ENCODE results near the gene EIF2AK3. TPM values are rescaled to one million over a fixed set of nuclear protein-coding genes. Genes with fewer than 3 reads are reported as not detected.
"Not testable (repeated sequence)": the region's sequence is repeated elsewhere in the genome, so short reads cannot be mapped to it uniquely, and the experiment has no call there.

EIF2AK3 gene
- total RNA-seq, 2 donors from 2014 or later = 32.4 to 34.1 TPM

DNA sequence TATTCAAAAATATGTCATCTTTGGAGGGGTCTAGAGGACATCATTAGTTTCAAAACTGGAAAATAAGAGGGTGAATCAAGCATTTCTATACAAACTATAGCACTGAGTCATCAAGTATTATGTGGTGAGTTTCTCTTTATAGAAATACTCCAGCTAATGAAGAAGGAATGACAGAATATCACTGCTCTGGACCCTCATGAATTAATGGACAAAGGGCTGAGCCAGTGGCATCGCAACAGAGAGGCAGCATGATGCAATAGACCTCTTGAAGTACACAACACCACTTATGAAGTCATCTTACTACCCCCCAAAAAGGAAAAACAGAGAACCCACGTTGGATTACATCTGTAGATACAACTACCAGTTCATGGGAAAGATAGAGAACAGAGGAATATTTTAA is 27.4 kb upstream of the EIF2AK3 start:
- no peaks in the 10 kb centered on the region for H3K27me3 Mint-ChIP-seq
- no peaks in the 10 kb centered on the region for H3K9me3 Mint-ChIP-seq
- DNase-seq (ENCODE audit: low spot score) (no peak), ATAC-seq (no peak)
- no peak overlapping the region for H3K27ac Mint-ChIP-seq
- H3K4me3 Mint-ChIP-seq = no peak overlapping the region
- H3K36me3 Mint-ChIP-seq = no peaks in the 10 kb centered on the region
- peaks cover 4 to 9% of the 10 kb centered on the region in 2 donors for H3K4me1 Mint-ChIP-seq (ENCODE audit: low read depth in 2 of 2)

DNA sequence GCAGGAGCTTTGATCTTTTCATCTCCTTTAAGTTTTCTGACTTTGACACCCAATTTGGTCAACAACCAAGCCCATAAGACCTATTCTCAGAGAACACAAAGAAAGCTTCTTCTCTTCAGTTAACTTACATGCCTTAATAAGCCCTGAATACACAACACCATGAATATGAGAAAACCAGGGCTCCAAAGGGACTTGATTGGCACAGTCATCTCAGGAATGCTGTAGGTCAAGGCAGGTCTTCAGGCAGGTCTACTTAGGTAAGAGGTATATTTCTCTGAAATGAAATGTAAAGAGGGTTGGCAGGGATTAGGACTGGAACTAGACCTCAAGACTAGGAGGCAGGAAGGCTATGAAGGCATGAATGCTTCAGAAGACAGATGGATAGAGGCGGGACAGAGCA is 24.4 kb upstream of the EIF2AK3 start:
- H3K27ac Mint-ChIP-seq = peak overlapping the region in 1 of 2 donors; percentile 21
- DNase-seq (ENCODE audit: low spot score) (no peak), ATAC-seq (no peak)
- no peaks in the 10 kb centered on the region for H3K9me3 Mint-ChIP-seq
- no peak overlapping the region for H3K4me3 Mint-ChIP-seq
- H3K4me1 Mint-ChIP-seq (ENCODE audit: low read depth in 2 of 2) = peaks cover 4 to 9% of the 10 kb centered on the region in 2 donors
- H3K27me3 Mint-ChIP-seq = no peaks in the 10 kb centered on the region
- H3K36me3 Mint-ChIP-seq = no peaks in the 10 kb centered on the region

GRCh38 chr2:88645291-88645882 is 18.1 kb upstream of the EIF2AK3 start:
- not testable (repeated sequence) for ATAC-seq; H3K36me3 Mint-ChIP-seq; DNase-seq (ENCODE audit: low spot score); H3K9me3 Mint-ChIP-seq; H3K27me3 Mint-ChIP-seq; H3K4me3 Mint-ChIP-seq
- Mint-ChIP-seq H3K27ac (peak overlapping the region in 1 of 2 donors; percentile 27), H3K4me1 (ENCODE audit: low read depth in 2 of 2) (peaks cover 28 to 33% of the 10 kb centered on the region in 2 donors)

- DNase-seq (ENCODE audit: low spot score) = no peak
- ATAC-seq = no peak
- Mint-ChIP-seq H3K4me3 (peak overlapping the region; percentile 37), H3K27ac (peak overlapping the region; percentile 38 to 99), H3K36me3 (peaks cover 9% of the 10 kb centered on the region), H3K9me3 (no peaks in the 10 kb centered on the region), H3K4me1 (ENCODE audit: low read depth in 2 of 2) (peaks cover 58 to 59% of the 10 kb centered on the region in 2 donors), H3K27me3 (no peaks in the 10 kb centered on the region)
These were observed 15.0 kb upstream of the EIF2AK3 start for GRCh38 chr2:88642278-88642677.

DNA sequence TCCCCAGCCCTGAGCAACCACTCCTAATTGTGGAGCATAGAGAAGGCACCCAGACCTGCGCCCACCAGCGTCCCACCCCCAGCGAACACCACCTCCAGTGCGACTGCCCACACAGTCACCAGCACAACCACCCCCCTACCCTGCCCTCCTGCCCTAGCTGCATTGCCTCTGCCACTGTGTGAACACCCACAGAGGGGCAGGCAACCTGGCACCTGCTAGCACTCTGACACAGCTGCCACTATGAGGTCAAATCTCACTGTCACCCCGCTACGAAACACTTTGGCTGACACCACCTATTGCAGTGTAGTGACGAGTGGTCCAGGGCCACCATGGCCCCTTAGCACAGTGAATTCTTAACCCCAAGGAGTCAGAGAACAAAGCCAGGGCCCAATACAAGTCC is 14.1 kb upstream of the EIF2AK3 start:
- H3K36me3 Mint-ChIP-seq = peaks cover 9% of the 10 kb centered on the region
- ATAC-seq (peak; percentile 17 to 52), DNase-seq (ENCODE audit: low spot score) (no peak)
- H3K9me3 Mint-ChIP-seq = no peaks in the 10 kb centered on the region
- peak overlapping the region; percentile 91 to 99 for H3K27ac Mint-ChIP-seq
- H3K27me3 Mint-ChIP-seq = no peaks in the 10 kb centered on the region
- H3K4me1 Mint-ChIP-seq (ENCODE audit: low read depth in 2 of 2) = peaks cover 65 to 67% of the 10 kb centered on the region in 2 donors
- H3K4me3 Mint-ChIP-seq = peak overlapping the region; percentile 26

DNA sequence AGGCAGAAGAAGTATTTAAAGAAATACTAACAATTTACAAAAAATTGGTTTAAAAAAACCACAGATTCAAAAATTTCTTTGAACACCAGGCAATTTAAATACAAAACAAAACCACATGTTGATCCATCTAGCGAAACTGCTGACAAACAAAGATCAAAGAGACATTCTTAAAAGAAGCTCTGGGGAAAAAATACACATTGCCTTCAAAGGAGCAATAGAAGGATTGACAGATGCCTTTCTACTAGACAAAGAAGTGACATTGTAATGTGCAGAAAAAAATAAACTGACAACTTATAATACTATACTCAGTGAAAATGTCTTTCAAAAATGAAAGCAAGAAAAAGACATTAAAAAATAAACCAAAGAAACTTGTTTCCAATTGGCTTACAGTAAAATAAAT is 12.6 kb upstream of the EIF2AK3 start:
- no peaks in the 10 kb centered on the region for H3K9me3 Mint-ChIP-seq
- ATAC-seq (no peak), DNase-seq (ENCODE audit: low spot score) (no peak)
- H3K27me3 Mint-ChIP-seq = no peaks in the 10 kb centered on the region
- peak overlapping the region; percentile 91 to 99 for H3K27ac Mint-ChIP-seq
- peaks cover 9% of the 10 kb centered on the region for H3K36me3 Mint-ChIP-seq
- H3K4me3 Mint-ChIP-seq = peak overlapping the region; percentile 89
- peaks cover 63 to 70% of the 10 kb centered on the region in 2 donors for H3K4me1 Mint-ChIP-seq (ENCODE audit: low read depth in 2 of 2)

DNA sequence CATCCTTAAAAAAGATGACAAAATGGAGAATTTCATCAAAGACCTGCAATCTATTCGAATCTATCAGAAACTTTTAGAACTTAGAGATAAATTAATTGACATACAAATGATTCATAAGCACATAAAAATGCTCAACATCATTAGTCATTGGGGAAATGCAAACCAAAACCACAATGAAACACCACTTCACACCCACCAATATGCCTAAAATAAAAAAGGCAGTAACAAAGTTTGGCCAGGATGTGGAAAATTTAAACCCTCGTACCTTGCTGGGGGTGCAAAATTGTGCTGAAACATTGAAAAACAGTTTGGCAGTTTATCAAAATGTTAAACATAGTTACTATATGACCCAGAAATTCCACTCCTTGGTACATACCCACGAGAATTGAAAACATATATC is 11.5 kb upstream of the EIF2AK3 start:
- Mint-ChIP-seq H3K4me1 (ENCODE audit: low read depth in 2 of 2) (peaks cover 58 to 62% of the 10 kb centered on the region in 2 donors), H3K27ac (peak overlapping the region; percentile 91 to 99), H3K9me3 (no peaks in the 10 kb centered on the region), H3K27me3 (no peaks in the 10 kb centered on the region), H3K36me3 (peaks cover 9% of the 10 kb centered on the region), H3K4me3 (peak overlapping the region; percentile 89)
- peak; percentile 71 for DNase-seq (ENCODE audit: low spot score)
- peak; percentile 77 to 87 for ATAC-seq

DNA sequence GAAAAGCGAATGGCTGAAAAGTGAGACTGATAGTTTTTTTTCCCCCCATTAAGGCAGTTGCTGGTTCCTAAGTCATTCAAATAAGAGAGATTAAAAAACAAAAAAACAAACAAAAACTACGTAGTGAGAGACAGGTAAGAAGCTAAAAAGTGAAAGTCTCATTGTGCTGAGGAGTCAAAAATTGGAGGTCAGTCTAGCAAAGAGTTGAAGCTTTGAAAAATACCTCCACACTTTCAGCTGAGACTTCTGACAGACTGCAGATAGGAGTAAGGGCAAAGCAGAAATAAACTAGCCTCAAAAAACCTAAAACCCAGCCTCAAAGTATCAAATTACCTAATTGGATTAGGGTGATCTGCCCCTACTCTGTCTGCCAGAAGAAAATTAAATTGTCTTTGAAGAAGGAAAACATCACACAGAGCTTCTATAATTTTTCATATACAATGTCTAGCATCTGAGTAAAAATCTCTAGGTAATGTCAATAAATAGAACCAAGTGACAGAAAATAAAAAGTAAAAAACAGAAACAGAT is 10.9 kb upstream of the EIF2AK3 start:
- Mint-ChIP-seq H3K4me1 (ENCODE audit: low read depth in 2 of 2) (peaks cover 57 to 60% of the 10 kb centered on the region in 2 donors), H3K36me3 (peaks cover 9% of the 10 kb centered on the region), H3K4me3 (peak overlapping the region; percentile 89), H3K9me3 (no peaks in the 10 kb centered on the region), H3K27ac (peak overlapping the region; percentile 91 to 99), H3K27me3 (no peaks in the 10 kb centered on the region)
- DNase-seq (ENCODE audit: low spot score) (no peak), ATAC-seq (no peak)

- no peaks in the 10 kb centered on the region for H3K9me3 Mint-ChIP-seq
- no peaks in the 10 kb centered on the region for H3K27me3 Mint-ChIP-seq
- peaks cover 50 to 55% of the 10 kb centered on the region in 2 donors for H3K4me1 Mint-ChIP-seq (ENCODE audit: low read depth in 2 of 2)
- no peak for DNase-seq (ENCODE audit: low spot score)
- peak overlapping the region; percentile 91 to 99 for H3K27ac Mint-ChIP-seq
- peaks cover 9% of the 10 kb centered on the region for H3K36me3 Mint-ChIP-seq
- peak in 1 of 2 donors; percentile 32 for ATAC-seq
- peak overlapping the region; percentile 89 for H3K4me3 Mint-ChIP-seq
These were observed 10.2 kb upstream of the EIF2AK3 start for GRCh38 chr2:88637464-88637863.

- no peak for ATAC-seq
- H3K27ac Mint-ChIP-seq = peak overlapping the region in 1 of 2 donors; percentile 22
- no peaks in the 10 kb centered on the region for H3K27me3 Mint-ChIP-seq
- H3K4me1 Mint-ChIP-seq (ENCODE audit: low read depth in 2 of 2) = peaks cover 40 to 49% of the 10 kb centered on the region in 2 donors
- no peak overlapping the region for H3K4me3 Mint-ChIP-seq
- H3K9me3 Mint-ChIP-seq = no peaks in the 10 kb centered on the region
- no peak for DNase-seq (ENCODE audit: low spot score)
- H3K36me3 Mint-ChIP-seq = peaks cover 9% of the 10 kb centered on the region
These were observed 8.8 kb upstream of the EIF2AK3 start for GRCh38 chr2:88636026-88636425.

- DNase-seq (ENCODE audit: low spot score) = no peak
- no peak for ATAC-seq
- Mint-ChIP-seq H3K27me3 (no peaks in the 10 kb centered on the region), H3K4me3 (no peak overlapping the region), H3K36me3 (no peaks in the 10 kb centered on the region), H3K9me3 (no peaks in the 10 kb centered on the region), H3K27ac (no peak overlapping the region), H3K4me1 (ENCODE audit: low read depth in 2 of 2) (peaks cover 23 to 34% of the 10 kb centered on the region in 2 donors)
These were observed 5.3 kb upstream of the EIF2AK3 start for GRCh38 chr2:88632569-88632968.

- ATAC-seq (no peak), DNase-seq (ENCODE audit: low spot score) (no peak)
- H3K4me1 Mint-ChIP-seq (ENCODE audit: low read depth in 2 of 2) = peaks cover 10 to 14% of the 10 kb centered on the region in 2 donors
- H3K9me3 Mint-ChIP-seq = no peaks in the 10 kb centered on the region
- no peak overlapping the region for H3K27ac Mint-ChIP-seq
- H3K36me3 Mint-ChIP-seq = no peaks in the 10 kb centered on the region
- no peaks in the 10 kb centered on the region for H3K27me3 Mint-ChIP-seq
- no peak overlapping the region for H3K4me3 Mint-ChIP-seq
These were observed 1.3 kb upstream of the EIF2AK3 start for GRCh38 chr2:88628571-88628939.

GRCh38 chr2:88627856-88628570 is 749 bp upstream of the EIF2AK3 start:
- ATAC-seq = peak; percentile 73 to 79
- Mint-ChIP-seq H3K27ac (no peak overlapping the region), H3K9me3 (no peaks in the 10 kb centered on the region), H3K36me3 (no peaks in the 10 kb centered on the region), H3K4me1 (ENCODE audit: low read depth in 2 of 2) (peaks cover 10 to 14% of the 10 kb centered on the region in 2 donors), H3K4me3 (no peak overlapping the region), H3K27me3 (no peaks in the 10 kb centered on the region)
- DNase-seq (ENCODE audit: low spot score) = peak; percentile 92
